ENCODE results near the gene CPSF6. TPM values are rescaled to one million over a fixed set of nuclear protein-coding genes. Genes with fewer than 3 reads are reported as not detected.

Gene CPSF6
- total RNA-seq, 4 donors from 2014 or later, result 49.1 to 75.8 (median 53.1) TPM

GRCh38 chr12:69239922-69240630 lies 707 bp downstream of the CPSF6 start:
- no peaks in the 10 kb centered on the region for H3K27me3 ChIP-seq
- WGBS, 2 donors, result 0% methylated on average over 15 to 21 of the region's 68 CpGs
- H3K36me3 ChIP-seq, result no peaks in the 10 kb centered on the region
- DNase-seq, result peak; percentile 54 to 59
- TF ChIP-seq POLR2A (IDR thresholded peaks at IDR 0.05) (no peak), CTCF (IDR thresholded peaks at IDR 0.05) (no peak)
- H3K9me3 ChIP-seq, result no peaks in the 10 kb centered on the region
- H3K4me3 ChIP-seq (replicated peaks in 1 of 3), result peak overlapping the region; percentile 50 to 71 (median 57)
- intact Hi-C loops (cut with DNase I), result no loop called here
- peaks cover 21 to 25% of the 10 kb centered on the region in 2 donors for H3K4me1 ChIP-seq
- peak overlapping the region; percentile 79 to 84 (median 83) for H3K27ac ChIP-seq

GRCh38 chr12:69240631-69240995 lies 1.2 kb downstream of the CPSF6 start:
- Histone ChIP-seq H3K27ac (peak overlapping the region in 2 of 3 donors; percentile 83 to 84), H3K4me1 (peaks cover 21 to 25% of the 10 kb centered on the region in 2 donors), H3K27me3 (no peaks in the 10 kb centered on the region), H3K4me3 (replicated peaks in 1 of 3) (peak overlapping the region; percentile 50 to 71 (median 57)), H3K9me3 (no peaks in the 10 kb centered on the region), H3K36me3 (no peaks in the 10 kb centered on the region)
- WGBS, 2 donors, result 4 to 5% methylated on average over 11 of the region's 11 CpGs
- DNase-seq, result no peak
- TF ChIP-seq CTCF (IDR thresholded peaks at IDR 0.05) (no peak), POLR2A (IDR thresholded peaks at IDR 0.05) (no peak)
- intact Hi-C loops (cut with DNase I), result no loop called here

- H3K36me3 ChIP-seq, result no peaks in the 10 kb centered on the region
- intact Hi-C loops (cut with DNase I), result no loop called here
- no peaks in the 10 kb centered on the region for H3K9me3 ChIP-seq
- H3K27ac ChIP-seq, result no peak overlapping the region
- H3K27me3 ChIP-seq, result no peaks in the 10 kb centered on the region
- H3K4me3 ChIP-seq (replicated peaks in 1 of 3), result no peak overlapping the region
- WGBS, 2 donors, result 65 to 69% methylated on average over 5 of the region's 5 CpGs
- no peak for TF ChIP-seq POLR2A (IDR thresholded peaks at IDR 0.05)
- TF ChIP-seq CTCF (IDR thresholded peaks at IDR 0.05), result no peak
- no peak for DNase-seq
- H3K4me1 ChIP-seq, result peaks cover 21 to 25% of the 10 kb centered on the region in 2 donors
Observed at GRCh38 chr12:69241438-69242092, 2.2 kb downstream of the CPSF6 start.

- no peak for DNase-seq
- Histone ChIP-seq H3K9me3 (no peaks in the 10 kb centered on the region), H3K27me3 (no peaks in the 10 kb centered on the region), H3K36me3 (no peaks in the 10 kb centered on the region), H3K4me3 (replicated peaks in 1 of 3) (no peak overlapping the region), H3K4me1 (peaks cover 29 to 36% of the 10 kb centered on the region in 2 donors), H3K27ac (no peak overlapping the region)
- WGBS, 2 donors, result 85% methylated on average over 7 of the region's 7 CpGs
- no peak for TF ChIP-seq CTCF (IDR thresholded peaks at IDR 0.05)
- TF ChIP-seq POLR2A (IDR thresholded peaks at IDR 0.05), result no peak
- intact Hi-C loops (cut with DNase I), result no loop called here
Observed at GRCh38 chr12:69243099-69244084, 4.0 kb downstream of the CPSF6 start.
